Liver (tissue), 9 donors: ENCODE measurements around the gene KBTBD7. TPM values are rescaled to one million over a fixed set of nuclear protein-coding genes. Genes with fewer than 3 reads are reported as not detected.

Experiments used
- DNase-seq: peaks from one replicate; pipeline ENCODE4 v3.0.0-alpha.2; 2017; ENCODE audit warnings: low spot score
- H3K27ac ChIP-seq, 2 donors: one replicate each; pipeline ENCODE4 v1.7.0; 2013; ENCODE audit warnings: inconsistent platforms in 2 of 2, low read length in 2 of 2, control low read depth in 1 of 2, low read depth in 1 of 2, mild to moderate bottlenecking in 1 of 2
- H3K27me3 ChIP-seq, 4 donors: one replicate each; pipeline versions ENCODE4 v1.6.1 to v1.7.0; 2013; ENCODE audit warnings: low read length in 3 of 4, inconsistent platforms in 1 of 4, mild to moderate bottlenecking in 1 of 4, moderate library complexity in 1 of 4; ENCODE audit not compliant: control insufficient read depth in 4 of 4, insufficient read depth in 4 of 4
- H3K36me3 ChIP-seq, 4 donors: one replicate each; pipeline versions ENCODE4 v1.6.1 to v1.7.0; 2013; ENCODE audit warnings: low read length in 3 of 4, mild to moderate bottlenecking in 3 of 4, low read depth in 1 of 4, moderate library complexity in 1 of 4; ENCODE audit not compliant: control insufficient read depth in 4 of 4, insufficient read depth in 3 of 4
- H3K4me1 ChIP-seq, 4 donors: one replicate each; pipeline versions ENCODE4 v1.6.1 to v1.7.0; 2013; ENCODE audit warnings: low read length in 3 of 4, mild to moderate bottlenecking in 3 of 4, moderate library complexity in 1 of 4; ENCODE audit not compliant: control insufficient read depth in 4 of 4, insufficient read depth in 4 of 4
- H3K4me3 ChIP-seq, 3 donors: one replicate each; pipeline versions ENCODE4 v1.6.1 to v1.7.0; 2013; ENCODE audit warnings: low read length in 3 of 3, control low read depth in 1 of 3, low read depth in 1 of 3, mild to moderate bottlenecking in 1 of 3
- H3K9ac ChIP-seq, 2 donors: one replicate each; pipeline ENCODE4 v1.7.0; 2013; ENCODE audit warnings: low read length in 2 of 2, mild to moderate bottlenecking in 2 of 2, moderate library complexity in 2 of 2, control low read depth in 1 of 2, low read depth in 1 of 2
- H3K9me3 ChIP-seq, 4 donors: one replicate each; pipeline versions ENCODE4 v1.6.1 to v1.7.0; 2013; ENCODE audit warnings: low read length in 3 of 4; ENCODE audit not compliant: control insufficient read depth in 4 of 4
- ATF3 ChIP-seq: IDR thresholded peaks from 2 replicates; pipeline ENCODE4 v1.6.1; 2016; ENCODE audit warnings: antibody characterized with exemption
- CTCF ChIP-seq: fragments of 150-350 bp; IDR thresholded peaks from 2 replicates; pipeline ENCODE4 v1.5.1; 2017; ENCODE audit warnings: improper control_type of control experiment, low read depth, low read length; ENCODE audit not compliant: missing input control
- EGR1 ChIP-seq, 2 donors: IDR thresholded peaks; 2 replicates each; pipeline ENCODE4 v1.6.1; 2016 to 2018; ENCODE audit warnings: antibody characterized with exemption in 2 of 2, low read depth in 2 of 2
- FOXA1 ChIP-seq: IDR thresholded peaks from 2 replicates; pipeline ENCODE4 v1.6.1; 2016; ENCODE audit warnings: antibody characterized with exemption
- FOXA2 ChIP-seq: IDR thresholded peaks from 2 replicates; pipeline ENCODE4 v1.6.1; 2016; ENCODE audit warnings: antibody characterized with exemption
- GABPA ChIP-seq, 2 donors: IDR thresholded peaks in 1 of 2; conservative IDR thresholded peaks in 1 of 2; 2 replicates each; pipeline ENCODE4 v1.6.1; 2016; ENCODE audit warnings: antibody characterized with exemption in 2 of 2, mild to moderate bottlenecking in 1 of 2, moderate library complexity in 1 of 2
- HNF4A ChIP-seq, 2 donors: conservative IDR thresholded peaks; 2 replicates each; pipeline ENCODE4 v1.6.1; 2016; ENCODE audit warnings: antibody characterized with exemption in 2 of 2, mild to moderate bottlenecking in 2 of 2
- HNF4G ChIP-seq: IDR thresholded peaks from 2 replicates; pipeline ENCODE4 v1.6.1; 2016; ENCODE audit warnings: antibody characterized with exemption
- JUND ChIP-seq, 2 donors: IDR thresholded peaks; 2 replicates each; pipeline ENCODE4 v1.6.1; 2016; ENCODE audit warnings: antibody characterized with exemption in 2 of 2
- NR2F2 ChIP-seq: IDR thresholded peaks from 2 replicates; pipeline ENCODE4 v1.6.1; 2016; ENCODE audit warnings: antibody characterized with exemption
- RAD21 ChIP-seq, 2 donors: IDR thresholded peaks; 2 replicates each; pipeline ENCODE4 v1.6.1; 2016; ENCODE audit warnings: antibody characterized with exemption in 2 of 2, mild to moderate bottlenecking in 2 of 2
- RXRA ChIP-seq, 2 donors: IDR thresholded peaks; 2 replicates each; pipeline ENCODE4 v1.6.1; 2017 to 2018; ENCODE audit warnings: antibody characterized with exemption in 2 of 2, mild to moderate bottlenecking in 1 of 2
- SP1 ChIP-seq: IDR thresholded peaks from 2 replicates; pipeline ENCODE4 v1.6.1; 2018; ENCODE audit warnings: antibody characterized with exemption, mild to moderate bottlenecking
- TAF1 ChIP-seq: conservative IDR thresholded peaks from 2 replicates; pipeline ENCODE4 v1.6.1; 2016; ENCODE audit warnings: antibody characterized with exemption, mild to moderate bottlenecking
- YY1 ChIP-seq: IDR thresholded peaks from 2 replicates; pipeline ENCODE4 v1.6.1; 2016; ENCODE audit warnings: antibody characterized with exemption, mild to moderate bottlenecking
- ZBTB33 ChIP-seq: IDR thresholded peaks from 2 replicates; pipeline ENCODE4 v1.6.1; 2016; ENCODE audit warnings: antibody characterized with exemption
- WGBS: extraction: QIAGEN DNeasy Blood & Tissue Kit; methylation state at CpG from one replicate; pipeline ENCODE4 v1.1.7; 2013; 5-methylcytosine and 5-hydroxymethylcytosine counted together
- polyA plus RNA-seq, 2 donors: library from polyadenylated mRNA; stranded (reverse) in 1 of 2; unstranded in 1 of 2; fragments of 200-250 nt in 1 of 2; fragments of >200 nt in 1 of 2; fragmentation: Nextera tagmentation in 1 of 2; extraction: Ambion mirVana in 1 of 2; gene quantifications; one replicate each; pipeline versions ENCODE4 v1.2.1 to v1.2.3, GENCODE V29; 2013 to 2015
- total RNA-seq, 2 donors: library from RNA; depleted of rRNA; stranded (reverse); fragments of >200 nt; gene quantifications; one replicate each; pipeline ENCODE4 v1.2.3, GENCODE V29; 2014
- TF ChIP-seq, protein P1 (sequence below): IDR thresholded peaks from 2 replicates; pipeline ENCODE4 v1.6.1; 2016; ENCODE audit warnings: antibody characterized with exemption
- TF ChIP-seq, protein P2 (sequence below): IDR thresholded peaks from 2 replicates; pipeline ENCODE4 v1.6.1; 2016; ENCODE audit warnings: antibody characterized with exemption, mild to moderate bottlenecking
- donor health status: healthy.
- donor health status: healthy.
- donor health status: healthy.
- donor health status: healthy.
- donor health status: healthy.

KBTBD7 gene
- total and polyA plus RNA-seq, 4 donors = 3.3 to 10.1 (median 6.9) TPM

GRCh38 chr13:41213316-41213715 is 18.9 kb upstream of the KBTBD7 start:
- no peaks in the 10 kb centered on the region for H3K27me3 ChIP-seq
- no peaks in the 10 kb centered on the region for H3K4me1 ChIP-seq
- H3K9me3 ChIP-seq = peaks cover 0 to 2% (median 0%) of the 10 kb centered on the region in 4 donors
- H3K4me3 ChIP-seq = no peak overlapping the region
- DNase-seq = no peak
- TF ChIP-seq HNF4A (conservative IDR thresholded peaks at IDR 0.05) (no peak), EGR1 (IDR thresholded peaks at IDR 0.05; ENCODE audit: low read depth in 2 of 2) (no peak), RXRA (IDR thresholded peaks at IDR 0.05) (no peak), SP1 (no peak), CTCF (no peak), FOXA2 (no peak), ZBTB33 (no peak), TAF1 (no peak), YY1 (no peak), RAD21 (IDR thresholded peaks at IDR 0.05) (no peak), JUND (IDR thresholded peaks at IDR 0.05) (no peak), FOXA1 (no peak), ATF3 (no peak), GABPA (IDR thresholded peaks at IDR 0.05 in 1 of 2, conservative IDR thresholded peaks at IDR 0.05 in 1 of 2) (no peak), NR2F2 (no peak), HNF4G (no peak)
- TF ChIP-seq, protein P1, sequence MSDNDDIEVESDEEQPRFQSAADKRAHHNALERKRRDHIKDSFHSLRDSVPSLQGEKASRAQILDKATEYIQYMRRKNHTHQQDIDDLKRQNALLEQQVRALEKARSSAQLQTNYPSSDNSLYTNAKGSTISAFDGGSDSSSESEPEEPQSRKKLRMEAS = no peak
- TF ChIP-seq, protein P2, sequence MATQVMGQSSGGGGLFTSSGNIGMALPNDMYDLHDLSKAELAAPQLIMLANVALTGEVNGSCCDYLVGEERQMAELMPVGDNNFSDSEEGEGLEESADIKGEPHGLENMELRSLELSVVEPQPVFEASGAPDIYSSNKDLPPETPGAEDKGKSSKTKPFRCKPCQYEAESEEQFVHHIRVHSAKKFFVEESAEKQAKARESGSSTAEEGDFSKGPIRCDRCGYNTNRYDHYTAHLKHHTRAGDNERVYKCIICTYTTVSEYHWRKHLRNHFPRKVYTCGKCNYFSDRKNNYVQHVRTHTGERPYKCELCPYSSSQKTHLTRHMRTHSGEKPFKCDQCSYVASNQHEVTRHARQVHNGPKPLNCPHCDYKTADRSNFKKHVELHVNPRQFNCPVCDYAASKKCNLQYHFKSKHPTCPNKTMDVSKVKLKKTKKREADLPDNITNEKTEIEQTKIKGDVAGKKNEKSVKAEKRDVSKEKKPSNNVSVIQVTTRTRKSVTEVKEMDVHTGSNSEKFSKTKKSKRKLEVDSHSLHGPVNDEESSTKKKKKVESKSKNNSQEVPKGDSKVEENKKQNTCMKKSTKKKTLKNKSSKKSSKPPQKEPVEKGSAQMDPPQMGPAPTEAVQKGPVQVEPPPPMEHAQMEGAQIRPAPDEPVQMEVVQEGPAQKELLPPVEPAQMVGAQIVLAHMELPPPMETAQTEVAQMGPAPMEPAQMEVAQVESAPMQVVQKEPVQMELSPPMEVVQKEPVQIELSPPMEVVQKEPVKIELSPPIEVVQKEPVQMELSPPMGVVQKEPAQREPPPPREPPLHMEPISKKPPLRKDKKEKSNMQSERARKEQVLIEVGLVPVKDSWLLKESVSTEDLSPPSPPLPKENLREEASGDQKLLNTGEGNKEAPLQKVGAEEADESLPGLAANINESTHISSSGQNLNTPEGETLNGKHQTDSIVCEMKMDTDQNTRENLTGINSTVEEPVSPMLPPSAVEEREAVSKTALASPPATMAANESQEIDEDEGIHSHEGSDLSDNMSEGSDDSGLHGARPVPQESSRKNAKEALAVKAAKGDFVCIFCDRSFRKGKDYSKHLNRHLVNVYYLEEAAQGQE = no peak
- 93% methylated on average over 3 of the region's 3 CpGs for WGBS
- H3K9ac ChIP-seq = no peak overlapping the region
- H3K36me3 ChIP-seq = peaks cover 0 to 2% (median 0%) of the 10 kb centered on the region in 4 donors
- no peak overlapping the region for H3K27ac ChIP-seq
